Renal pelvis (tissue), 4 donors: ENCODE measurements around the gene WFDC12. TPM values are rescaled to one million over a fixed set of nuclear protein-coding genes. Genes with fewer than 3 reads are reported as not detected.

Experiments
- DNase-seq: peaks from one replicate; pipeline ENCODE4 v3.0.0-alpha.2; 2013
- polyA plus RNA-seq, 3 donors: library from polyadenylated mRNA; unstranded; fragments of 120-200 nt; gene quantifications; one replicate each; pipeline ENCODE4 v1.2.1, GENCODE V29; 2013; ENCODE audit not compliant: insufficient read length in 3 of 3

The WFDC12 gene
- polyA plus RNA-seq, 3 donors: not detected

GRCh38 chr20:45115386-45115774, 8.9 kb downstream of the WFDC12 start:
- no peak for DNase-seq

GRCh38 chr20:45114465-45115385, 9.5 kb downstream of the WFDC12 start, which contains the start of gene WFDC5:
TSS of gene WFDC5 (minus strand) at chr20:45115174. CDS start at chr20:45115083, 91 bp downstream.
- DNase-seq: no peak

DNA sequence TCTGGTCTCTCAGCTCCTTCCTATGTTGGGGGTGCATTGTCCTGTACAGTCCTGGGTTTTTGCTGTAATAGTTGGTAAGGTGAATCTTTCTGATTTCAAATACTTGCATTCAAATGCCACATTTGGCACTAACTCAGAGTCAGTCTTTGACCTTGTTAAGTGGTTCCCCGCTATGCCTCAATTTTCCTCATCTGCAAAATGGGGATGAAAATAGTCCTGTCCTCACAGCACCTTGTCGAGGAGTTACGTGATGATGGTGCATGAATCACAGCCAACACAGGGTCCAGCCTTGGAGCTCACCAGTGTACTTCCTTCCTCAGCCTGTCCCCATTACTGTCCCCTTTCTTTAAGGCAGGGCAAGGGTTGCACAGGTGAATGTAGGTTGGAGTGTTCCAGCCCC, 10.4 kb downstream of the WFDC12 start:
- DNase-seq: no peak

GRCh38 chr20:45112754-45113153, 11.5 kb downstream of the WFDC12 start:
- no peak for DNase-seq

DNA sequence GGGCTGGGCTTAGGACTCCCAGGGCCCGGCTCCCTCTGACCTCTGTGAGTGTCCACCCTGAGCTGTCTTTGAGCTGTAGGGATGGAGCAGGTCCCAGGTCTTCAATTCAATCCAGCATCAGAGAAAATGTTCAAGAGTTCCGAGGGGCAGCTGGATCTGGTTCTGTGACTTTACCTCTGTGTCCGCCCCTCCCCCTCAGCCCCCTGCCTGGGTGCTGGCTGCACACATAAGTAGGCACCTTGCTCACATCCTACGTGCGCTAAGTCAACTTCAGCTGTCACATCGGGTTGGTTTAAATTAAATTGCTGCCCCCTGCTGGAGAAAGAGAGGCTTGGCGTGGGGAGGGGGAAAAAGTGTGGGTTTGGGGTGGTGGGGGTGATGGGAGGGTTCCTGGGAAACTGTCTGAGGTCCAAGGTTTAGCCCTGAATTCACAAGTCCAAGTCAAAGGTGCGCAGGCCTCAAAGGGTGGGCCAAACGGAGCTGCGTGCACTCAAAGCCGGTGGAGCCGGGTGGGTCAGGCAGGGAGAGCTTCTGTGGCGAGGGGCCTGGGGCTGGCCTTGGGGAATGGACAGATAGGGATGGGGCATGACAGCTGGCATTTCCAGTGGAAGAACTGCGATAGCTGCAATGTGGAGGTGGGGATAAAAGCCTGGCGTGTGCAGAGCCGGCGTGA, 12.3 kb downstream of the WFDC12 start:
- no peak for DNase-seq

DNA sequence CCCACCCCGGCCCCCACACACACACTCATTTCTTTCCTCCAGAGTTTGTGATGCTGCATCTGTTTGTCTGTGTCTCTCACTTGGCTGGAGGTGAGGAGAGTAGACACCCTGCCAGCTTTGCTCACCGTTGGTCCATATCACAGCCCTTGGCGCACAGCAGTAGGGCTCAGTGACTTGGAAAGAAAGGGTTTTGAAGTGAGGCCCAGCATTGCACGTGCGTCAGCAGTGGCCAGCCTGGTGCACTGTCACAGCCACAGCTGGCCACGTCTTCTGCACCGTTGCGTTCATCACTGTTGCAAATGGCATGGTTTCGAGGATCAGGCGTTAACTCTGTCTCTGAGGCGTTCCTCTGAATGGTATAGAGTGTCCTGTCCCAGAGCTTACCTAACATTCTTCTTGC, 13.0 kb downstream of the WFDC12 start:
- no peak for DNase-seq

GRCh38 chr20:45110301-45110700, 14.0 kb downstream of the WFDC12 start:
- DNase-seq: no peak

DNA sequence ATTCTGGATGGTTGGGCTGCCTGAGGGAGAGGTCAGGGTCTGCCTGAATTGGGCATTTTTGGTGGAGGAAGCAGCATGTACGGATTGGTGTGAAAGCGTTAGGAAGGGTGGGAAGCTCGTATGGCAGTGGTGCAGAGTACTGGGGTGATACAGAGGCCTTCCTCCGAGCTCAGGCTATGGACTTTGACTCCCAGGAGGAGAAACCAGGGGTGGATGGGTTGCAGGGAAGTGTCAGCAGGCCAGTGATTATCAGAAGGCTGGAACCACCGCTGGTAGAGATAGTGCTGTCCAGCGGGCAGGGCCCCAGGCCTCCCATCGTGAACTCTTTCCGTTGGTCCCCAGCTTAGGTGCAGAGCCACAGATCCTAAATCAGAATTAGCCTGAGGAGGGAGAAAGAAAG, 14.6 kb downstream of the WFDC12 start:
- no peak for DNase-seq

DNA sequence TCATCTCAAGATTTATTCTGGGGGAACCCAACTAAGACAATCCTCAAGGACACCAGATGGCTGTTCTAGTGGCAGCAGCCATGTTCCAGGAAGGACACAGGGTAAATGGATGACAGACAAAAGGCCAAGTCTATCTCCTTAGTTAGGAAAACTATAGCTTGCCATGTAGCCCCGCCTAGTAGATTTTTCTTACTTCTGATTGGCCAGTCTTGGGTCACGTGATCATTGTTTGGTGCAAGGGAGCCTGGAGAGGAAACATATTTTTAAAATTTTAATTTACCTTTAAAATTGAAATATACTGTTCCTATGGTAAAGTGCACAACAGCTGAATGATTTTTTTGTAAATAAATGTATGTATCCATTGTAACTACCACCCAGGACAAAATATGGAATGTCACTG, 18.9 kb downstream of the WFDC12 start:
- no peak for DNase-seq

DNA sequence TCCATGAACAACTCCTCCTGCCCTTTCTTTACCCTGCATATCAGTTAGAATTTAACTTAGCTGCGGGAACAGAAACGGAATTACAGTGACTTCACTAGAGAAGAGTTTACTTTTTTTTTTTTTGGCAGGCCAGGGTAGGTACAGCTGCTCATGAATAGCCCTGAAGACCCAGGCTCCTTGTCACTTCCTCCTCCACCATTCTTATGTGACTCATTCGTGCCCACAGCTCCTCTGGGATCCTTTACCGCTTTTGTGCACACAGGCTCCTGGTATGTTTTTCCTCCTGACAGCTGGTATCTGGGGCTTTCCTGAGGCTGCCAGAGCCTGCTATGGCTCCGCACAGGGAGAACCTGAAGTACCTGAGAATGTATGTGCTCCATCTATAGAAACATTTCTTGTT, 19.5 kb downstream of the WFDC12 start:
- DNase-seq: no peak

DNA sequence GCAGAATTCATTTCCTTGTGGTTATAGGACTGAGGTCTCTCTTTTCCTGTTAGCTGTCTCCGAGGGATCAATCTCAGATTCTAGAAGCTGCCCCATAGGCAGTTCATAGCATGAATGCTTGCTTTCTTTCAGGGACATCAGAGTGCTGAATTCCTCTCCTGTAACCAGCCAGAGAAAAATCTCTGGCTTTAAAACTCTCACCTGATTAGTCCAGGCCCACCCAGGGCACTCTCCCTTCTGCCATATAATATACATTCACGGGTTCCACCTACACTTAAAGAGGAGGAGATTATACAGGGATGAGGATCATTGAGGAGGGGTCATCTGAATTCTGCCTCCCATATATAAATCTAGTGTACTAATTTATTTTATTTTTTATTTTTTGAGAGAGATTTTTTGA, 21.2 kb downstream of the WFDC12 start:
- no peak for DNase-seq

DNA sequence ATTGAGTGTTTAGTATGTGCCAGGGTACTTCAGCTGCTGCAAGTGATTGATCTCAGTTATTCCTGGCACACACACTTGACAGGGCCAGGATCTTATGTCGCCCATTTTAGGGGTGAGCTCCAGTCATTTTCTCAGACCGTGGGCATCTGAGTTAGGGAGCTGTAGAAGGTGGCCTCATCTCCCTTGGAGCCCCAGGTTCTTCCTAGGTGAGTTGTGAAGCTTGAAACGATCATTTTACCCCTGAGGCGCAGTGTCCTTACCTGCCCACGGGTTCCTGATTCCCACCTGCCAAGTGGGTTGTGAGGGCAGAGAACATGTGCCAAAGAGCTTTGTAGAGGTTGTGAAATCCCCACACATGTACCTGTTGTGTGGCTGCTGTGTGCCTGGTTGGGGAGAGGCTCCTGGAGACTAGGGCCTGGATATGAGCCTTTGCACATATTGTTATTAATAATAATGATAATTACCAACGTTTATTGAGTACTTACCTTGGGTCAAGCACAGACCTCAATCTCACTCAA, 22.9 kb downstream of the WFDC12 start:
- no peak for DNase-seq

DNA sequence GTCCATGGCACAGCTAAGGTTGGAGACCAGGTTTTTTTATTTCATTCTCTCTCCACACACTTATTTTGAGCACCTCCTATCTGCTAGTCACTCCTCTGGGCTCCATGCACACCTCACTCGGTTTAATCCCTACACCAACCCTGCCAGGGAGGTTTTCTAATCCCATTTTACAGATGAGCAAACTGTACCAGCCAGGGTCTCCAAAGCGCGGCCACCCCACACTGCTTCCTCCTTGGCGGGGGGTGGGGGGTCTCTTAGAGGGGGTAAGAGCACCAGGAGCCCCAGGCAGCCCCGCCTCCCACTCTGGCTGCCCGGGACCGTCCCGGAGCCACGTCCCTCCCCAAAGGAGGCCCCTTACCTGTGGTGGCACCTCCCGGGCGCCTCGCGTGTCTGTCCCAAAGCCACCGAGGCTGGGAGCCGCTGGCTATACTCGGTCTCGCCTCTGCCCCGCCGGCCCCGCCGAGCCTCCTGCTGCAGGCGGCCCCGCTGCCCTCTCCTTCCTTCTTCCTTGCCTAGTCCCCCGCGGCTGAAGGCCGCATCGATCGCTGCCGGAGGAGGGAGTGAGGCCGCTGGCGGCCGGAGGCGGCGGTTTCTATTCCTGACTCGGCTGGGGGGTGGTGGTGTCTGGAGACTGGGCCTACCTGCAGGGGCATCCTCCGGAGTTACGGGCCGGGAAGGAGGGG, 23.6 kb downstream of the WFDC12 start, which contains the start of gene KCNS1:
Gene KCNS1, minus strand, starts transcription at position 565 of the 683 bp plus-strand sequence. CDS start 1,891 bp downstream, outside the sequence.
- peak; percentile 10 for DNase-seq

DNA sequence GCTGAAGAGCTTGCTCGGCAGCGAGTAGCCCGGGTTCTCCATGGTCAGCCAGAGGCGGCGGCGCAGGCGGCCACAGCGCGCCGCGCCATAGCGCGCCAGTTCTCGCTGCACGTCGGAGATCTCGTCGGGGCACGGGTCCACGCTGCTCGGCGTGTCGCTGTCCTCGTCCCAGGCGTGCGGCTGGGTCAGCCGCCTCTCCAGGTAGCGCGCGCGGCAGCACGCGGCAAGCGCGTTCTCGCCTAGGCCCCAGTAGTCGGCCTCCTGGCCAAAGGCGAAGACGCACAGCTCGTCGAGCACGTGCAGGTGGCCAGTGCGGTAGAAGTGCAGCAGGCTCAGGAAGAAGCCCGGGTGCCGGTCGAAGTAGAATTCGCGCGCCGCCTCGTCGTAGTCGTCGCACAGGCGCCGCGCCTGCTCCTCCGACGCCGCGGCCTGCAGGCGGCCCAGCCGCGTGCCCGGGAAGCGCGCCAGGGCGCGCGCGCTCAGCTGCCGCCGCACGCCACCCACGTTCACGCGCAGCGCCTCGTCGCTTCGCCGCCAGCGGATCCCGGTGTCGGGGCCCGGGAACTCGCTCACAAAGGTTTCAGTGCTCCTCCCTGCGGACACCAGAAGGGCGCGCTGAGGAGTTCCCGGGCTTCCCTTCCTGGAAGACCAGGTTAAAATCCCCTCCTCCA, 26.0 kb downstream of the WFDC12 start:
- peak; percentile 36 for DNase-seq

DNA sequence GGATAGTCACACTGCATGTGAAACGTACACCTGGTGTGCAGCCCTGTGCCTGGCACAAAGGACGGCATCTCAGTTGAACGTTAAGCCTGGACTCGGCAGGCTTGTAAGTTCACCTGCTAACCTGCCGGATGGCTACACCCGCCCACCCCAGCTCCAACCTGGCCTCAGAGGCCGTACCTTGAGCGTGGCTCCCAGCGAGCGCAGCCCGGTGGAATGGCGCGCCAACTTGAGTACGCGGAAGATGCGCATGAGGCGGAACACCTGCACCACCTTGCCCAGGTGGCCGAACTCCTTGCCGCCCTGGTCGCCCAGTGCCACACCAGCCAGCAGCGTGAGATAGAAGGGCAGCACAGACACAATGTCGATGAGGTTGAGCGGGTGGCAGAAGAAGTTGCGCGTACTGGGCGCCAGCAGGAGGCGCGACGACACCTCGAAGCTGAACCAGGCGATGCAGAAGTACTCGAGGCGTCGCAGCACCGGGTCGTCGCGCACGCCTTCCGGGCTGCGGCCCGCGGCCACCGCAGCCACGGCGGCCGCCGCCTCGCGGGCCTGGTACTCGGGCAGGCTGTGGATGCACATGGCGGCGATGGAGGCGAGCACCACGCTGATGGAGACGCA, 26.7 kb downstream of the WFDC12 start:
- peak; percentile 41 for DNase-seq

DNA sequence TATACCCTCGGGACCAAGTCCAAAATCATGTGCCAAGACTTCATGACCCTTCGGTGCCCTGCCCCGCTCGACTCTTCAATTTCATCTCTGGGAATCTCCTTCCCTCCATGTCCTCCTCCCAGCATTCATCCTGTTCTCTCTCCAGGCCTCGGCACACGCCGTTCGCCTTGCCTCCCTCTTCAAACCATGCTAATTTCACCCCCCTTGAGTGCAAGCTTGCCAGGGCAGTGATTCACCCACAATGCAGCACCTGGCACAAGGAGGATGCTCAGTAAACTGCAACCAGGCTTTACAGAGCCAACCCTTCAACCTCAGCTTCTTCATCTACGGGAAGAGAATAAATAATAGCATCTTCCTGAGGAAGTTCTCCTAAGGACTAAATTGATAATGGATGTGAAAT, 27.5 kb downstream of the WFDC12 start:
- DNase-seq: no peak

- DNase-seq: peak; percentile 33
Measured at GRCh38 chr20:45095805-45096238, 28.4 kb downstream of the WFDC12 start.

GRCh38 chr20:45094864-45095574, 29.2 kb downstream of the WFDC12 start:
- no peak for DNase-seq

DNA sequence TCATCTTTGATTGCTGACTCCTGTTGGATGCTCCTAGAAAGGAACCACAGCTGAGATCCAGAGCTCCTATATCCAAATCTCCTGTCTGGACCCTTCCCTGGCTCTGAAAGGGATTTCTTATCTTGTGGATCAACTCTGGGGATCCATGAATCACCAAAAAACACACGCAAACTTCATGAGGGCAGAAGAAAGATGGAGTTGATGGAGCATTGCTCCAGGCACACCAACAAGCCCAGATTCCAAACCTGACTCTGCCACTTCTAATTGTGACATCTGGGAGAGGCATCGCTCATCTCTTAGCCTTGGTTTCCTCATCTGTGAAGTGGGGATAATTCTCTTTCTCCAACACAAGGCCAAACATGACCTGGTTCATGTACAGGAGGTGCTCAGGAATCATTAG, 30.1 kb downstream of the WFDC12 start:
- no peak for DNase-seq

DNA sequence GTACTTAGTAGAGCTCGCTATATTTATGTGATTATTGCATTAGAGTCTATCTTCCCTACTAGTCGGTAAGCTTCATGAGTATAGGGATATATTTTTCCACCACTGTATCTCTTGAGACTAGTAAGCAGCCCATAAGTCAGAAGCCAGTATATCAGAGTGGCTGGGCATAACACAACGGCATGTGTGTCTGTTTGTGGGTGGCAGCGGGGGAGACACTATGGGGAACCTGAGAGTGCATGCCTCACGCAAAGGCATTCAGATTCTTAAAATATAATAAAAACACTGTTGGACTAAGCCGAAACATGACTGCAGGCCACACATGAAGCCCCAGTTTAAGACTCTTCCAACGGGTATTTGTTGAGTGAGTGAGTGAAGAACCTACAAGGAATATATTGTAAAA, 31.4 kb downstream of the WFDC12 start:
- no peak for DNase-seq
